Activated CD4-positive, alpha-beta T cell treated with anti-CD3 and anti-CD28 coated beads, Interleukin-2, amount 50 U/mL, for 1 hour (primary cell): ENCODE data around the gene AGRN.
"Not testable (repeated sequence)": the region's sequence is repeated elsewhere in the genome, so short reads cannot be mapped to it uniquely, and the experiment has no call there.

Experiments used
- DNase-seq: peaks from one replicate; pipeline ENCODE4 v3.0.0-alpha.2; 2020

AGRN gene

GRCh38 chr1:1054099-1054700 is 34.3 kb downstream of the AGRN start:
- DNase-seq: no peak

GRCh38 chr1:1054971-1055370 is 35.1 kb downstream of the AGRN start:
- no peak for DNase-seq

- DNase-seq: no peak
Observed at GRCh38 chr1:1055841-1056736, 36.2 kb downstream of the AGRN start.

- DNase-seq: not testable (repeated sequence)
Observed at GRCh38 chr1:1057769-1058087, 37.8 kb downstream of the AGRN start.

GRCh38 chr1:1058088-1058905 is 38.4 kb downstream of the AGRN start:
- DNase-seq: no peak

- no peak for DNase-seq
Observed at GRCh38 chr1:1058921-1059493, 39.1 kb downstream of the AGRN start.

- DNase-seq: peak; percentile 90
Observed at GRCh38 chr1:1059494-1060280, 39.8 kb downstream of the AGRN start.

GRCh38 chr1:1060281-1061000 is 40.5 kb downstream of the AGRN start:
- no peak for DNase-seq

- no peak for DNase-seq
Observed at GRCh38 chr1:1061682-1062345, 41.9 kb downstream of the AGRN start.

- DNase-seq: no peak
Observed at GRCh38 chr1:1062348-1063163, 42.6 kb downstream of the AGRN start.

GRCh38 chr1:1063261-1063944 is 43.5 kb downstream of the AGRN start:
- no peak for DNase-seq

GRCh38 chr1:1063945-1064831 is 44.3 kb downstream of the AGRN start:
- DNase-seq: peak; percentile 74

- DNase-seq: no peak
Observed at GRCh38 chr1:1065265-1065939, 45.5 kb downstream of the AGRN start.

- DNase-seq: not testable (repeated sequence)
Observed at GRCh38 chr1:1065940-1066304, 46.0 kb downstream of the AGRN start.

- DNase-seq: no peak
Observed at GRCh38 chr1:1066403-1067283, 46.7 kb downstream of the AGRN start.

GRCh38 chr1:1067284-1067859 is 47.5 kb downstream of the AGRN start:
- DNase-seq: no peak
